HG02884 (cell line): ENCODE data around the gene FKRP.
"Not testable (repeated sequence)": the region's sequence is repeated elsewhere in the genome, so short reads cannot be mapped to it uniquely, and the experiment has no call there.

Source experiments
- ATAC-seq: cut with Tn5 transposase; IDR thresholded peaks from one replicate; pipeline ENCODE4 v1.9.1; 2021; ENCODE audit warnings: mild to moderate bottlenecking, moderate library complexity; ENCODE audit not compliant: unreplicated experiment

Gene FKRP

GRCh38 chr19:46756544-46756888 is 10.7 kb downstream of the FKRP start:
- ATAC-seq: no peak

GRCh38 chr19:46759206-46759605 is 13.3 kb downstream of the FKRP start:
- no peak for ATAC-seq

- ATAC-seq: no peak
Measured at GRCh38 chr19:46759817-46760333, 14.0 kb downstream of the FKRP start.

- ATAC-seq: no peak
Measured at GRCh38 chr19:46760363-46760762, 14.5 kb downstream of the FKRP start.

- ATAC-seq: not testable (repeated sequence)
Measured at GRCh38 chr19:46760897-46761296, 15.0 kb downstream of the FKRP start.

GRCh38 chr19:46761418-46761831 is 15.6 kb downstream of the FKRP start:
- no peak for ATAC-seq

GRCh38 chr19:46762245-46762890 is 16.5 kb downstream of the FKRP start:
- ATAC-seq: no peak

- no peak for ATAC-seq
Measured at GRCh38 chr19:46764817-46765291, 19.0 kb downstream of the FKRP start.

- no peak for ATAC-seq
Measured at GRCh38 chr19:46766569-46767317, 20.9 kb downstream of the FKRP start.

- ATAC-seq: not testable (repeated sequence)
Measured at GRCh38 chr19:46768746-46769145, 22.9 kb downstream of the FKRP start.

- ATAC-seq: no peak
Measured at GRCh38 chr19:46772170-46773017, 26.5 kb downstream of the FKRP start.

GRCh38 chr19:46773018-46773399 is 27.2 kb downstream of the FKRP start:
- ATAC-seq: no peak

GRCh38 chr19:46775642-46776258 is 29.9 kb downstream of the FKRP start:
- no peak for ATAC-seq

GRCh38 chr19:46776927-46777911 is 31.4 kb downstream of the FKRP start:
- ATAC-seq: no peak

- not testable (repeated sequence) for ATAC-seq
Measured at GRCh38 chr19:46777956-46778645, 32.2 kb downstream of the FKRP start.

GRCh38 chr19:46782355-46783019 is 36.6 kb downstream of the FKRP start:
- ATAC-seq: no peak

- no peak for ATAC-seq
Measured at GRCh38 chr19:46783670-46784069, 37.8 kb downstream of the FKRP start.

GRCh38 chr19:46784262-46785053 is 38.6 kb downstream of the FKRP start:
- ATAC-seq: no peak
